ENCODE results near the gene PTBP3.
"Not testable (repeated sequence)": the region's sequence is repeated elsewhere in the genome, so short reads cannot be mapped to it uniquely, and the experiment has no call there.

Gene PTBP3

GRCh38 chr9:112377087-112377486 is 43.7 kb upstream of the PTBP3 start:
- no peak overlapping the region for H3K9ac ChIP-seq
- TF ChIP-seq CTCF (IDR thresholded peaks at IDR 0.05): no peak
- no peaks in the 10 kb centered on the region for H3K27me3 ChIP-seq (ENCODE audit: control insufficient read depth, insufficient read depth, low read length)
- no peaks in the 10 kb centered on the region for H3K4me1 ChIP-seq
- H3K4me3 ChIP-seq (ENCODE audit: low read depth, low read length): no peak overlapping the region
- no peaks in the 10 kb centered on the region for H3K36me3 ChIP-seq (ENCODE audit: control insufficient read depth, insufficient read depth, low read length)
- H3K4me2 ChIP-seq (ENCODE audit: low read length): peak overlapping the region; percentile 2
- no peaks in the 10 kb centered on the region for H3K9me3 ChIP-seq (ENCODE audit: control insufficient read depth, low read length)
- no peaks in the 10 kb centered on the region for H3K79me2 ChIP-seq
- no peak overlapping the region for H2AFZ ChIP-seq
- no peak overlapping the region for H3K27ac ChIP-seq

- TF ChIP-seq CTCF (IDR thresholded peaks at IDR 0.05): no peak
- no peaks in the 10 kb centered on the region for H3K36me3 ChIP-seq (ENCODE audit: control insufficient read depth, insufficient read depth, low read length)
- H3K9me3 ChIP-seq (ENCODE audit: control insufficient read depth, low read length): no peaks in the 10 kb centered on the region
- no peak overlapping the region for H2AFZ ChIP-seq
- H3K27me3 ChIP-seq (ENCODE audit: control insufficient read depth, insufficient read depth, low read length): no peaks in the 10 kb centered on the region
- no peak overlapping the region for H3K27ac ChIP-seq
- H3K9ac ChIP-seq: no peak overlapping the region
- no peaks in the 10 kb centered on the region for H3K4me1 ChIP-seq
- H3K79me2 ChIP-seq: no peaks in the 10 kb centered on the region
- no peak overlapping the region for H3K4me2 ChIP-seq (ENCODE audit: low read length)
- no peak overlapping the region for H3K4me3 ChIP-seq (ENCODE audit: low read depth, low read length)
Observed at GRCh38 chr9:112375361-112375760, 41.9 kb upstream of the PTBP3 start.

- H2AFZ ChIP-seq; H3K4me1 ChIP-seq; H3K9ac ChIP-seq; H3K27me3 ChIP-seq (ENCODE audit: control insufficient read depth, insufficient read depth, low read length); H3K27ac ChIP-seq; H3K4me2 ChIP-seq (ENCODE audit: low read length); H3K4me3 ChIP-seq (ENCODE audit: low read depth, low read length); H3K79me2 ChIP-seq; H3K36me3 ChIP-seq (ENCODE audit: control insufficient read depth, insufficient read depth, low read length); H3K9me3 ChIP-seq (ENCODE audit: control insufficient read depth, low read length): not testable (repeated sequence)
Observed at GRCh38 chr9:112374232-112374631, 40.8 kb upstream of the PTBP3 start.

GRCh38 chr9:112373666-112374065 is 40.2 kb upstream of the PTBP3 start:
- not testable (repeated sequence) for H3K79me2 ChIP-seq; H3K4me2 ChIP-seq (ENCODE audit: low read length); H3K9ac ChIP-seq; H3K9me3 ChIP-seq (ENCODE audit: control insufficient read depth, low read length); H3K36me3 ChIP-seq (ENCODE audit: control insufficient read depth, insufficient read depth, low read length); H3K27me3 ChIP-seq (ENCODE audit: control insufficient read depth, insufficient read depth, low read length); H3K4me3 ChIP-seq (ENCODE audit: low read depth, low read length); H3K27ac ChIP-seq; H2AFZ ChIP-seq; H3K4me1 ChIP-seq

- H3K36me3 ChIP-seq (ENCODE audit: control insufficient read depth, insufficient read depth, low read length): peaks cover 3% of the 10 kb centered on the region
- H2AFZ ChIP-seq: no peak overlapping the region
- no peak overlapping the region for H3K4me3 ChIP-seq (ENCODE audit: low read depth, low read length)
- H3K79me2 ChIP-seq: no peaks in the 10 kb centered on the region
- no peak overlapping the region for H3K27ac ChIP-seq
- no peaks in the 10 kb centered on the region for H3K9me3 ChIP-seq (ENCODE audit: control insufficient read depth, low read length)
- H3K27me3 ChIP-seq (ENCODE audit: control insufficient read depth, insufficient read depth, low read length): no peaks in the 10 kb centered on the region
- no peak for TF ChIP-seq CTCF (IDR thresholded peaks at IDR 0.05)
- H3K4me2 ChIP-seq (ENCODE audit: low read length): no peak overlapping the region
- H3K9ac ChIP-seq: no peak overlapping the region
- H3K4me1 ChIP-seq: no peaks in the 10 kb centered on the region
Observed at GRCh38 chr9:112371060-112371459, 37.6 kb upstream of the PTBP3 start.

GRCh38 chr9:112369817-112370216 is 36.4 kb upstream of the PTBP3 start:
- H3K36me3 ChIP-seq (ENCODE audit: control insufficient read depth, insufficient read depth, low read length): peaks cover 3% of the 10 kb centered on the region
- no peaks in the 10 kb centered on the region for H3K27me3 ChIP-seq (ENCODE audit: control insufficient read depth, insufficient read depth, low read length)
- no peak for TF ChIP-seq CTCF (IDR thresholded peaks at IDR 0.05)
- H3K27ac ChIP-seq: no peak overlapping the region
- no peaks in the 10 kb centered on the region for H3K4me1 ChIP-seq
- H3K4me3 ChIP-seq (ENCODE audit: low read depth, low read length): no peak overlapping the region
- H3K9me3 ChIP-seq (ENCODE audit: control insufficient read depth, low read length): no peaks in the 10 kb centered on the region
- H3K9ac ChIP-seq: no peak overlapping the region
- no peak overlapping the region for H3K4me2 ChIP-seq (ENCODE audit: low read length)
- H2AFZ ChIP-seq: no peak overlapping the region
- H3K79me2 ChIP-seq: no peaks in the 10 kb centered on the region
